HUDEP-2 (cell line): Measurements from ENCODE around the gene DIPK1C.
"Not testable (repeated sequence)": the region's sequence is repeated elsewhere in the genome, so short reads cannot be mapped to it uniquely, and the experiment has no call there.

Source experiments
- DNase-seq, 76 experiments: peaks; one replicate each; lab custom pipeline; 2025; ENCODE audit not compliant: unreplicated experiment in 76 of 76; lab: John Stamatoyannopoulos, UW

The DIPK1C gene

DNA sequence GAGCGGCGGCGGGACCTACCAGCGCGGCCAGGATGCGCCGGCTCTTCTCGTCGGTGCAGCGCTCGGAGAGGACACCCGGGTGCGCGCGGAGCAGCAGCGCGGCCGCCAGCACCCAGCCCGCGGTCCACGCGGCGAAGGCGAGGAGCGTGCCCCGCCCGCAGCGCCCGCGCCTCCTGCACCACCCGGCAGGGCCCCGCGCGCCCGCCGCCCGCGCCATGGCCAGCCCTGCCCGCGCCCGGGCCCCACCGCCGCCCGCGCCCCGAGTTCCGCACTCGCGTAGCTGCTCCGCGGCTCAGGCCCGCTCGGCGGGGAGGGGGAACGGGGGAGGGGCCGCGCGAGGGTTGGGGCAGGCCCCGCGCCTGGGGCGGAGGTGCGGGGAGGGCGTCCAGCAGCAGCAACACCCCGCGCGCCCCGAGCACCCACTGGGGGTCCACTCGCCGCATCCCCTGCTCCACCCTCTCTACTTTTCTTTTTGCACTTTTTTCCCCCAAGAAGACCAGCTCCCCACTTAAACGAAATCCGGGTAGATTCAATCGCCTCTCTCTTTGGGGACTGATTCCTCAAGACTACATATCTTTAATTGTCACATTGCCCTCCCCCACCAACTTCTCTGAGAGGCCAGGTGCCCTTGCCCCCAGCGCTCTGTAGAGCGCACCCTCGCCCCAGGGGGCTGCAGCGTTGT lies at the start of gene DIPK1C:
Gene DIPK1C, minus strand, starts transcription at position 266 of the 682 bp plus-strand sequence. Its CDS starts 49 bp downstream, at position 217.
- DNase-seq = no peak

DNA sequence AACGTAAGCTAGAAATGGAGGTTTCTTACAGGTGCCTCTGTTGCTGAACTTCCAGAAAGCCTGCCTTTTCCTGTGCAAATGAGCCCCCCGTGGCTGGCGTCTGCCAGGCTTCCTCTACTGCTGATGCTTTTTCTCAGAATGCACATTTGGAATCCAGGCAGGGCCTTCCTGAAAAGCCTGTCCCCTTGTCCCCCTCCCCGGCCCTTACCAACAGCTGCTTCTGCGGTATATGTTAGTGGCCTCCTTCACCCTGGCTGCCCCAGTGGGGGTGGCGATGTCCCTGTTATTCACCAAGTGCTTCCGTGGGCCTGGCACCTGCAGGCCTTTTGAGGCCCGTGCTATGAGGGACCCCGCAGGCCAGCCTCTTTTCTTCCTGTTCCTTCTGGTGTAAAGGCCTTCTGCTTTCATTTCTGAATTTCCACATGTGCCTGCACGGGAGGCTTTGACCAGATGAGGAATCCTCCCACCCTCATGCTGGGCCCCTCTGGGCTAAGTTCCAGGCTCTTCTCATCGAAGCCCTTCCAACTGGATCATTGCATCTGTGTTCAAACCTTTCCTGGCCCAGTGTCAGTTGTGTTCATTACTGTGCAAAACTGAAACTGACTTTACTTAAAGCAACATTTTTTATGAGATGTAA lies 49.5 kb upstream of the DIPK1C start:
- no peak for DNase-seq

DNA sequence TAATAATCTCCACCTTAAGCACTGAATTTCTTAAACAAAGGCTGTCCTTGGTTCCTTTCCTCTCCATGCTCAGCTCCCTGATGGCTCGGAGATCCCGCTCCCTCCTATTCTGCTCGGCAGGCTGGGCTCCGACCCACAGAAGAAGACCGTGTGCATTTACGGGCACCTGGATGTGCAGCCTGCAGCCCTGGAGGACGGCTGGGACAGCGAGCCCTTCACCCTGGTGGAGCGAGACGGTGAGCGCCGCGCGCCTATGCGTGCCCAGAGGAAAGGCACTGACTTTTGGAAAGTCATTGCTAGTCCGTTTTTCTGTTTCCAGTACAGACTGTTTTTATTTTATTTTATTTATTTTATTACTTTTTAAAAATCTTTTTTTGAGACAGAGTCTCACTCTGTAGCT lies 48.7 kb upstream of the DIPK1C start:
- DNase-seq = no peak

DNA sequence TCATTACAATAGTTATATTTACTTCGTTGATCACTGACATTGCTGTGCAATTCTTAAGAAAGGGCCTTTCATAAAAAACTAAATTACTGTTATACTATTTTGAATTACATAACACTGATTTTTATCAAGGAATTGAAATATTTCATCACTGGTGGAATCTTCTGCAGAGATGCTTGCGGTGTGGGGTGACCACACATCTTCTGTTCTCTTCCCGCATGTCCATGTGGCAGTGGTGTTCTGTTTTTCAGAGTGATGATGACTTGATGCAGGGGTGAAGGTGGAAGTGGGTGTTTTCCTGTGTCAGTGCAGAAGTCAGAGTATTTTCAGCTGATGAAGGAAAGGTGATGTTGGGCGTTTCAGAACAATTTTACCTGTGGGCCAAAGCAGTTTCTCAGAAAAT lies 46.0 kb upstream of the DIPK1C start:
- DNase-seq = no peak

DNA sequence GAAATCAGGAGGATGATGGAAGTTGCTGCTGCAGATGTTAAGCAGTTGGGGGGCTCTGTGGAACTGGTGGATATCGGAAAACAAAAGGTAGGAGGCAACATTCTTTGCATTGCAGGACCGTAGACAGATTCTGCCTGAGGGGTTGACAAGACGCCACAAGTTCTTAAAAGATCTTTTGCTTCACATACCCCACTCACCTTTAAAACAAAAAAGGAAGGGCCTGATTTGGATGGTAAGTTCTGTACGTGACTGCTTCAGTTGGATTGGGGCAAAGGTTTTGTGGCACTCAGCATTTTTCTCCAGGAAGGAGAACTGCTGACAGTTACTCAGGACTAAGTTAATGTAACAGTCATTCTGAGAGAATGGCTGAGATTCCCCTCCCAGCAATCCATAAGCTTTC lies 44.3 kb upstream of the DIPK1C start:
- DNase-seq = no peak

DNA sequence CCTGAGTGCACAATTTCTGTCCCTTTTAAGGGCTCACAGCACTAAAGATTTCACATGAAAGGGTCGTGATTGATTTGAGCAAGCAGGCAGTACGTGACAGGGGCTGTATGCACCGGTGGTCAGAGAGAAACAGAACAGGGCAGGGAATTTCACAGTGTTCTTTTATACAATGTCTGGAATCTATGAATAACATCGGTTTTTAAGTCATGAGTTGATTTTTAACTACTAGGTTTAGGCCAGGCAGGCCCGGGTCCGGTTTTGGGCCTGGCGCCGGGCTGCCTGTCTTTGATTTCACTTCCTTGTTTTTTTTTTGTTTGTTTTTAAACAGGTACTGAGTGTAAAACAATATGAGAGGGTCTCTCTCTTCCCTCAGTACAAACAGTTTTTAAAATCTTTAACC lies 43.7 kb upstream of the DIPK1C start:
- not testable (repeated sequence) for DNase-seq

DNA sequence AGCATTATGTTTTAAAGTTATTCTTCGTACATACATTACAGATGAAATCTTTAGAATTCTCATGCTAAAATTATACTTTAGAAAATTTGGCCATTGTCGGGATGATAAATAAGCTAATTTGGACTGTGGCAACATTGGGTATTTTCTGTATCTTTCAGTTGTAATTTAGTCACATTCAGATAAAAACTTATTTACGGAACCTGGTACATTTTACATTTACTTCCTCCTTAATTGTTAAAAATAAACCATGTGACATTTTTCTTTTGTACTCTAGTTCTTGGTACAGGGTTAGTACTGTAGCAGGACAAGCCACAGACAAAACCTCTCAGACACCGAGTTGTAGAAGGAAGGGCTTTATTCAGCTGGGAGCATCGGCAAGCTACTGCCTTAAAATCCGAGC lies 43.3 kb upstream of the DIPK1C start:
- DNase-seq = no peak

DNA sequence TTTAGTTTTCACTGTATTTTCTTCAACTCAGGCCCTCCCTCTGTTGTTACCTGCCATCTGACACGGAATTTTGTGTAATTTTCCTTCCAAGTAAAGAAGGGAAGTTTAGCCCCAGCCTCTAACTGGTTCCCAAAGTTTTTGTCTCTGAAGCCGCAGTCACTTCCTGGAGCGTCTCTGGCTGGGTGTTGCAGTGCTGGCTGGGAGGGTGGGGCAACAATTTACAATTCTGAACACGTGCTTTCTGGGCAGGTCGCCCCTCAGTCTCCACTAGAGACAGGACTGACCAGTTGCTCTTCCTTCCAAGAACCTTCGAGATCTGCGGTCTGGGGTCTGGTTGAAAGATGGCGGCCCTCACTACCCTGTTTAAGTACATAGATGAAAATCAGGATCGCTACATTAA lies 42.5 kb upstream of the DIPK1C start:
- peak in 73 of 76 experiments; percentile 4 to 94 (median 72) for DNase-seq

DNA sequence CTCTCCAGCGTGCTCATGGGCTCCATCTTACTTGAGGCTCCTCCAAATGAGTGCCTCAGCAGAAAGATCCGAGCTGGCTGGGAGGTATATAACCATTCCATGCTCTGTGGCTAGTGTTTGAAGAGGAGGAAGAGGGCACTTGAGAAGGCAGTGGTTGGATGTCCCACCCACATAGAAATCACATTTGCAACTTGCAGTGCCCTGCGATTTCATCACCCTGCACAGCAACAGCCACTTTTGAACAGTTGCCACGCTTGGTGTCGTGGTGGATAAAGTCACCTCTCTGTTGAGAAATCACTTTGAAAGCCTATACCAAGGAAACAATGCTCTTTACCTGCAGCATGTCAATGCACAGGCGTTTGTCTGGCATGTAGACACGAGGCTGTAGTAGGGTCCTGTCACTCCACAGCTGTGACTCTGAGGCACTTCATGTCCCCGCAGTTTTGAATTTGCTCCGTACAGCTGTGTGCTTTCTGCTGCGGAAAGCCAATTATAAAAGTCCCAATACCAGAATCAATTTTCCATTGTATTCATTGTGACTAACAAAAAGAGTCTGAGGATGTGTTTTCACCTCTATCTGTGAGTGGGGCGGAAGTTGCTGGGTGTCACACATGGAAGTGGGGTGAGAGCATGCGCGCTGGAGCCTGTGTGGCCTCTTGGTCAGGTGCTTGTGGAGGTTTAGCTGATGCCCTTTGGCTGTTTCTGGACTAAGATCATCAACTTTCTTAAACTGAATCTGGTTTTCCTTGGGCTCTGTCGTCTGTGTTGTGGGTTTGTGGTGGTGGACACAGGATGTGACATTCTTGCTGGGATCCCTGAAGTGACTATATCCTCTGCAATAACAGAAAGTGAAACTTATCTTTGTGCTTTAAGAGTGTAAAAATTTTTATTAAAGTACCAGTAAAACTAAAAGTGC lies 41.9 kb upstream of the DIPK1C start:
- DNase-seq = peak in 62 of 76 experiments; percentile 3 to 79 (median 32)

DNA sequence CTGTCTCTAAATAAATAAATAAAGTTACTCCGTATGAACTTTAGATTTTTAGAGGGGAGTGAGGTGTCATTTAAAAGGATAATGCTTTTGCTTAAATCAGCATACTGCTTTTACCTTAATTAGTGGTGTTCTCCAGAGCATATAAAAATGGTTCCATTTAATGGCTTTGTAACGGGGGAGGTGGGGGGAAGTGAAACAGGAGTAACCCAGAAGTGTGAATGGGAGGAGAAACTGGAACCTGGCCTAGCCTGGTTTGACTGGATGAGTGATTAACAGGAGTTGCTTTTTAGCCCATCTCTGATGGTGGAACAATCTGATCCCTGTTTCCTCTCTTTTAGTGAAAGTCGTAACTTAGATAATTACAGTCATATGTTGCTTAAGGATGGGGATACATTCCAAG lies 40.7 kb upstream of the DIPK1C start:
- DNase-seq = no peak

DNA sequence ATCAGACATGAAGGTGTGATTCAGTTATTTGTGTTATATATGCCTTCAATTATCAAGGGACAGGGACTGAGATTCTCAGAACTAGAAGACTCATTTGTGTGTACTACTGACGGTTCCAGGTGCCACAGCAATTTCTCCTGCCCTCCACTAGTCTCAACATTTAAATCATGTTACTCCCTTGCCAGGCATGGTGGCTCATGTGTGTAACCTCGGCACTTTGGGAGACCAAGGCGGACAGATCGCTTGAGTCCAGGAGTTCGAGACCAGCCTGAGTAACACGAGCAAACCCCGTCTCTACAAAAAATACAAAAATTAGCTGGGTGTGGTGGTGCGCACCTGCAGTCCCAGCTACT lies 40.2 kb upstream of the DIPK1C start:
- peak in 1 of 76 experiments; percentile 5 for DNase-seq

DNA sequence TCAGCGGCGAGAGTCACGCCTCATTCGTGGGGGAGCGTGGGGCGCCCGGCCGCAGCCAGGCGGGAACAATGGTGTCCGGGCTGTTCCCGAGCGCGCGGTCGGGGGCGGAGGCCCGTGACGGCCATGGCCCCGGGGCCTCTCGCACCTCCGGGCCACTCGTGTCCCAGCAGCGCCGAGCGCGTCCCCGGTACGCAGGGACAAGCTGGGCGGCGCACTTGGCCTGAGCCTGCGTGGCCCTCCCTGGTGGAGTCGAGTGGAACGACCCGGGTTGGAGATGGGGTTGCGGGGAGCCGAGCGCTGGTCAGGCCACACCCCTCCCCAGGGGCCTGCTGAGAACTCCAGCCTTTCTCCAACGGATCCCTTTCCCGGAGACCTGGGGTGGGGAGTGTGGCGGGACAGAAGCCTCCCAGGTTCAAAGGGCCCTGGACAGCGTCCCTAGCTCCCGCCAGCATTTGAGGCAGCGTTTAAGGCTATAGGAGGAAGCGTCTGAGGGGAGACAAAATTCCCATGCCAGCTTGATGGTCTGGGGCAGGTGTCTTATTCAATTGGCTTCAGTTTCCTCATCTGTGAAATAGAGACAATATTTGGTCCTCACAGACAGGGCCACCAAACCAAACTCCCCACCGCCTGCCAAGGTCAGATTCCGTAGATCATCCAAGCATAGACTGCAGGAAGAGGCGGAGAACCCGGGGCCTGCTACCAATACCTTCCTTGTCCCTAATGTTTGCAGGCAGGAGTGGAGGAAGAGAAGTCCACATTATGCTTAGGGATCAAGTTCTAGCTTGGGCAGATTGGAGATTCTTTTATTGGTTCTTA lies 39.6 kb upstream of the DIPK1C start:
- peak in 48 of 76 experiments; percentile 5 to 75 (median 42) for DNase-seq

DNA sequence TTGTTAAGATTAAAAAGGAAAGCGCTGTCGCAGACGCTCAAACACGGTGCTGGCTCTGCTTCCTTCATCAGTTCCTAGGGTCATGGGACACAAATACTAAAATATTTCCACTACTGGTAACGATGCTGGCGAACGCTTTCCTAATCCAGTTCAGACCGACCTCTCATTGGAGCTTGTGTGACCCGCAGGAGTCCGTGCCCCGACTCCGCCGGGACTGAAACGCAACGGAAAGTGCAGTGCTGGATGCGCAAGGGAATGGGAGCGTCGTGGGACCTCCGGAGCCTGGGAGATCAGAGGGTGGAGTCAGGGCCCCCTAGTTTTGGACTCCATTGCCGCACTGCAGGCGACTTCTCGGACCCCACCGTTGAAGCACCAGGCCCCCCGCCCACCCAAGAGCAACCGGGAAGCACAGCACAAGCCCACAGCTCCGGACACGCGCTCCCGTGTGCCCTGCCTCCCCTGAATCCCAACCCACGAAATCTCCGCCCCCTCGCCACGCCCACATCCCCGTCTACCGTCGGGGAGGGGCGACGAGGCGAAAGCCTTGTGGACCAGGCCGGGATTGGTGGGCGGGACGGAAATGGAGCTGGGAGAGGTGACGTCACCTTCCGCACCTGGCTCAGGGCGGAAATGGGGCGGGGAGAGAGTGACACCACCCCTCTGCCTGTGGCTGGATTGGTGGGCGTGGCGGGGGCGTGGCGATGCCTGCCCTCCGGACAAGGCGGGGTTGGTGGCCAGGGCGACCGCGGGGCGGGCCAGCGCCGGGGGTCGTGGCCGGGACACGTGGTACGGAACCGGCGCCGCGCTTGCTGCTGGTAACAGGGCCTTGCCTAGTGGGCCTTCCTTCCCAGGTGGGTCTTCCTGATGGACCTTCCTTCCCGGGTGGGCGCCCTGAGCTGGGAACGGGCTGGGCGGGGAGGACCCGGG lies 38.7 kb upstream of the DIPK1C start, which contains the start of gene CNDP2:
Gene CNDP2, plus strand, starts transcription at position 783 of the 927 bp plus-strand sequence. CDS start 3,611 bp downstream, outside the sequence.
- peak; percentile 58 to 100 (median 99) for DNase-seq

DNA sequence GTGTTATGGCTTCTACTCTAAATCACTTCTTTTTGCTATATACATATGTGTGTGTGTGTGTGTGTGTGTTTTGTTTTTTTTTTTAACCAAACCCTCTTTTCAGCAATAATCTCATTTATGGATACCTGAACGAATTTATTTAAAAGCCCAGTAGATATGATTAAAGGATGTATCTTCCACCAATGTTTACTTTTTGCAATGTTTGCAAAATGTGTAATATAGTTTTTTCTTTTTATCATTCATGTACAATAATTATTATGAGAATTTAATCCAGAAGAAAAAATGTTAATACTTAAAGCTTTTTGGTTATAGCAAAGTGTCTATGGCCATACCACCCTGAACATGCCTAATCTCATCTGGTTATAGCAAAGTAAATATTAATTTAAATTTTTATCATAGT lies 37.4 kb upstream of the DIPK1C start:
- no peak for DNase-seq

DNA sequence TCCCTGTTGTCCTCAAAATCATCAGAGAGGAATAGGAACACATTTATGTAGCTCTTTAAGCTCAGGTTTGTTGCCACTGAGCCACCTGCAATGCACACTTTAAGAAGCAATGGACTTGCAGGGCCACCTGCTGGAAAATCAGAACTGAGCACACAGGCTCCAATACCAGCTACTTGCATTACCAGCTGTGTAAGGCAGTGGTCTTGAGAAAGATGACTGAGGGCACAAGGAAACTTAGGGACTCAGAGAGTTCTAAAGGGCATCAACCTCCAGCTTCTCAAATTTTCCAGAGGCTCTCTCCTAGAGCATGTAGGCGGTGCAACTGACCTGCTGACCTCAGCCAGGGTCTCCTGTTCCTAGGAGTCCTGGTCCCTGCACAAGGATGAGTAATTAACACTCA lies 36.6 kb upstream of the DIPK1C start:
- DNase-seq = peak in 43 of 76 experiments; percentile 1 to 69 (median 25)

DNA sequence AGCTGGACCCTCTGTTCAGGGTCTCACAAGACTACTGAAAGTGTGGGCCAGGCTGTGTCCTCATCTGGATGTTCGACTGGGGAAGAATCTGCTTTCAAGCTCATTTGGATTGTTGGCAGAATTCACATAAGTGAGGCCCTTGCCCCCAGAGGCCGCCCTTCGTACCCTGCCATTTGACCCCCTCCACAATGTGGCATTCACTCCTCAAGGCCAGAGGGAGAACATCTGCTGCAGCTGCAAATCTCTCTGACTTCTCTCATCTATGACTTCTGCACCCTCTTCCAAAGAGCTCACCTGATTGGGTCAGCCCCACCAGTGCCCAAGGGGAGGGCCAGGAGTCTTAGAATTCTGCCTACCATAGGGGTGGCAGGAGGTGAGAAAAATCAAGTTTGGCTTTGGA lies 35.2 kb upstream of the DIPK1C start:
- no peak for DNase-seq

DNA sequence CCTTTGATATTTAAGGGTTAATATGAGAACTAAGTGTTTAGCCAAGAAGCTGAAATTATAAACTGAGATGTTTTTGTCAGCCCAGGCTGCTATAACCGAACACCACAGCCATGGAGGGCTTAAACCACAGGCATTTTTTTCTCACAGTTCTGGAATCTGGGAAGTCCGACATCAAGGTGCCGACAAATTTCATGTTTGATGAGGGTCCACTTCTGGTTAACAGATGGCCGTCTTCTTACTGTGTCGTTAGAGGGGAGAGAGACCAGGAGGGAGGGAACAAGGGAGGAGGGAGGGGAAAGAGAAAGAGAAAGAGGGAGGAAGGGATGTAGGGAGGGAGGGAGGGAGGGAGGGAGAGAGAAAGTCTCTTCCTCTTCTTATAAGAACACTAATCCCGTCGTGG lies 32.6 kb upstream of the DIPK1C start:
- DNase-seq = no peak

DNA sequence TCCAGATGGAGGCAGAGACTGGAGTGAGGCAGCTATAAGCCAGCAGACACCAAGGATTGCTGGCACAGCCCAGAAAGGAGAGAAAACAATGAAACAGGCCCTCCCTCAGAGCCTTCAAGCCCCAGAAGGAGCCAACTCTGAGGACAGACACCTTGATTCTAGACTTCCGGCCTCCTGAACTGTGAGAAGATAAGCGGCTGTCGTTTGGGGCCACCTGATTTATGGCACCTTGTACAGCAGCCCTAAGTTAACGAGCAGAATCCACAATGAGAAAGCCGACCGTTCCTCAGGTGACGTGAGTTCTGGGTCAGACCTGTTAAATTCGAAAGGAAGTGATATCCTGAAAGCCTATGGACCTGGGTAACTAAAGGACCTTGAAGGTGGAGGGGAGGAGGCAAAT lies 31.8 kb upstream of the DIPK1C start:
- DNase-seq = no peak

DNA sequence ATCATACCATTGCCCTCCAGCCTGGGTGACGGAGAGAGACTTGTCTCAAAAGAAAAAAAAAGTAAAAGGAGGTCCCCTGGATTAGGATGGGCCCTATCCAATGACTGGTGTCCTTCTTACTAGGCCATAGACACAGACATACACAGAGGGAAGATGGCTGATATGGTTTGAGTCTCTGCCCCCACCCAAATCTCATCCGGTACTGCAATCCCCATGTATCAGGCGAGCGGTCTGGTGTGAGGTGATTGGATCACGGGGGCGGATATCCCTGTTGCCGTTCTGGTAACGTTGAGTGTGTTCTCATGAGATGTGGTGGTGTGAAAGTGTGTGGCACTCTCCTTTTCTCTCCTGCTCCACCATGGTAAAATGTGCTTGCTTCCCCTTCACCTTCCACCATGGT lies 31.2 kb upstream of the DIPK1C start:
- no peak for DNase-seq
